Measurements from ENCODE around the gene TMEM63B.

TMEM63B gene

GRCh38 chr6:44115866-44116265, 11.5 kb upstream of the TMEM63B start:
- FAIRE-seq (no peak), DNase-seq (ENCODE audit: insufficient read length, low spot score) (no peak)

DNA sequence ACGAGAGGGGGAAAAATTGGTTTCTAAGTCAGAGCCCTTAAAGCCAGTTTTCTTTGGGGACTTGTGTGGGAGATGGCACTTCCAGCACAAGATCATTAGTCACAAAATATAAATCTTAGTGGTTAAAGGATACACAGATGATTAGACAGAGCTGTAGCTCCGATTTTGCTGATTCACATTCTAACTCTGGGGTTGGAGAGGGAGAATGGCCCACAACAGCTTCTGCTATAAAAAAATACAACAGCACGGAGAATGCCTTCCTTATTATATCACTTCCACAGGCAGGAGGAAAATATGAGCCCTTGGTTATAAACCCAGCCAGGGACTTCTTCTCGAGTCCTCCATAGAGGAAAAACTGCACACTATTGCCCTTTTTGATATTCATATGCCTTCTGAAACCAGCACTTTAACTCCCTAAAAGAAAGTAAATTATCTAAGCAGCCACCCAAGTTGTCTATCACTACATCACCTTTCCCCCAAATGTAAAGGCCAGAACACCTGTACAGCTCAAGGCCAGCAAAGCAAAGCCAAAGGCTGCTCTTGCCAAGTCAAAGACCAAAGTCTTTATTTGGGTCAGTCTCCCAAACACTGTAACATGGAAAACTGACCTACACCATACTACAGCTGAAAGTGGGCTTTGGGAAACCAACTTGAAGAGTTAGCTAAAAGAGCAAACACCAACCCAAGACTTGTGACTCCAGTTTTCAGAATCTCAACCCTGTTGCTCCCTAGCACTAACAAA, 10.5 kb upstream of the TMEM63B start:
- DNase-seq (ENCODE audit: insufficient read length, low spot score) (peak; percentile 43), FAIRE-seq (peak; percentile 36)

DNA sequence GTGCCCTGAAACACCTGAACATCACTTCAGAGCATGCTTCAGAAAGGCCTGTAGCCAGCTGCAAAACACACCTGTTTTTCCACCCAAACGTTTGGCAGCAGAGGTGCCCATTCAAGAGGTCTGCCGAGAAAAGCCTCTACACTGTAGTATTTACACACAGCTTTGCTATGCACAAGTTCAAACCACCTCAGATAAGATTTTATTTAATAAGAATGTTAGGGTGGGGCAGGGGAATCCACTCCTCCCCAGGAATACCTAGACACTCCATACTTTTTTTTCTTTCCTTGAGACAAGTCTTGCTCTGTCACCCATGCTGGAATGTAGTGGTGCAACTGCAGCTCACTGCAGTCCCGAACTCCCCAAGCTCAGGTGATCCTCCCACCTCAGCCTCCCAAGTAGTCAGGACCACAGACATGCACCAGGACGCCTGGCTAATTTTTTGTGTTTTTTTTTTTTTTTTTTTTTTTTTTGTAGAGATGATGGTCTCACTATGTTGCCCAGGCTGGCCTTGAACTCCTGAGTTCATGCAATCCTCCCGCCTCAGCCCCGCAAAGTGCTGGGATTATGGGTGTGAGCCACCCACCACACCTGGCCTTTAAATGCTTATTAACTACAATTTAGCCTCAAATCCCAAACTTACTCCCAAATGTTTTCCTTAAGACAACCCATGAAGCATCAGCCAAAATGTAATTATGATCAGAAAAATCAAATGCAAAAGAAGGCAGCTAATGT, 9.8 kb upstream of the TMEM63B start:
- FAIRE-seq (no peak), DNase-seq (ENCODE audit: insufficient read length, low spot score) (no peak)

DNA sequence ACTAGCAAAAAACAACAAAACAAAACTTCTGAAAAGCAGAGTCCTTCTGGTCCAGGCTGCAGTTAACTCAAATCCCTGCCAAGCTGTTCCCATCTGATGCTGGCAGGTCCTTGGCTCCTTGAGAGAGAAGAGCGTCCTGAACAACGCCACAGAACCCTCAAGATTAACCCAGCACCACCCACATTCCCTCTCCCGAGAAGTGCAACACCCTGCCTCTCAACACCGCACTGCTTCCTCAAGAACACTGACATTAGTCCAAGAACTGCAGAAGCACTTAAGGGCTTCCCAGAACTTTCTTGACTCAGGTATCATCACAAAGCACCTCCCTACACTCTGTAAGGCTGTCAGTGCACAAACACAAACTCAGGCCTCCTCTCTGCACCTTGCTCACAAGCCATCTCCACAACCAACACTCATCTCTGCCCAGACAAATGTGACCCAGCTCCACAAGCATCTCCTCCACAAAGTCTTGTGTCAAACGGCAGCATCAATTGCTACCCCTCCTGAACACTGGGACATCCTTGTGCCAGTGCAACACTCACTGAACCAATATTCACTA, 7.6 kb upstream of the TMEM63B start:
- DNase-seq (ENCODE audit: insufficient read length, low spot score): no peak
- FAIRE-seq: no peak

GRCh38 chr6:44120692-44121443, 6.5 kb upstream of the TMEM63B start:
- DNase-seq (ENCODE audit: insufficient read length, low spot score) (no peak), FAIRE-seq (no peak)

GRCh38 chr6:44122801-44123200, 4.6 kb upstream of the TMEM63B start:
- DNase-seq (ENCODE audit: insufficient read length, low spot score) (no peak), FAIRE-seq (no peak)

DNA sequence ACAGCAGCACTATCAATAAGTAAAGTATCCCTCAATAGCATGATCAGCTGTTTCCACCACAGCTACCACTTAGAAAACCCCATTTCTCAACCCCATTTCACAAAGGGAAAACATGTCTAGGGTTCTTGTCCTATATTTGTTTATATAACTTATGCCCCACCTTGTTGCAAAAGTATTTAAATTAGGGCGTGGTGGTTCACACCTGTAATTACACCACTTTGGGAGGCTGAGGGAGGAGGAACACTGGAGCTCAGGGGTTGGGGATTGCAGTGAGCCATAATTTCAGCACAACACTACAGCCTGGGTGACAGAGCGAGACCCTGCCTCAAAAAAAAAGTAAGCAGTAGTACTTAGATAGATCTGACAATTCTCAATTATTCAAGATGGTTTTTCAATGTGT, 3.8 kb upstream of the TMEM63B start:
- no peak for FAIRE-seq
- no peak for DNase-seq (ENCODE audit: insufficient read length, low spot score)

GRCh38 chr6:44126320-44127149, 819 bp upstream of the TMEM63B start:
- FAIRE-seq (no peak), DNase-seq (ENCODE audit: insufficient read length, low spot score) (peak; percentile 86)

- FAIRE-seq: no peak
- no peak for DNase-seq (ENCODE audit: insufficient read length, low spot score)
These were observed 915 bp downstream of the TMEM63B start for GRCh38 chr6:44128020-44128917.

GRCh38 chr6:44129841-44130322, 2.5 kb downstream of the TMEM63B start:
- no peak for DNase-seq (ENCODE audit: insufficient read length, low spot score)
- no peak for FAIRE-seq

DNA sequence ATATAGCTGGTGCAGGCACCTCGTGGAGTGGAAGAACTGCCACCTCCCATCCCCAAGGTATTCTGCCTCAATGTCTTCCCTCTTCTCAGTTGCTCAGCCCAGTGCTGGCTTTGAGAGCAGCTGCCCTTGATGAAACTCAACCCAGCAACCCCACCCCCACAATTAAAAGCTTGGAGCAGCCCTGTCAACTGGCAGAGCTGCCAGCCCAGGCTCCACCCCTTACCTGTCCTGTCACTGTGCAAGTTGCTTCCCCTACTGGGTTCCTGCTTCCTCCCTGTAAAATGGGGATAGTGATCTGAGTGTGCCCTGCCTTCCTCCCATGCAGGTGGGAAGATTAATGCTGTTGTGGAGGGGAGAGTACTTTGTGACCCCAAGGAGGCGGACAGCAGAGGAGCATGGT, 4.5 kb downstream of the TMEM63B start:
- FAIRE-seq (no peak), DNase-seq (ENCODE audit: insufficient read length, low spot score) (no peak)

DNA sequence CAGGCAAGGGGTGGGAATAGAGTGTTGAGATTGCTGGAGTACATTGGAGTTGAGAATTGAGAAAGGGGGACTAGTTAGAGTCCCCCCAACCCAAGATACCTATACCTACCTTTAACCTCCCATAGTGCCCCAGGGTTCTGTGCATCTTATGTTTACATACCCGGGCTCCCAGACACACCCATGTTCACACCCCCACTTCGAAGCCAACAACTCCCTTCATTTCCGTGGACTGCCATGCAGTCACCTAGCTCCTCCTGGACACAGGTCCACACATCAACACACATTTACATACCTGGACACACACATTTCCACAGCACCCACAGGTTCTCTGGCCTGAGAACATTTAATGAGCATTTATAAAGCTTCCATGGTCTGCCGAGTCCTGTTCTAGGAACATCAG, 5.1 kb downstream of the TMEM63B start:
- FAIRE-seq (no peak), DNase-seq (ENCODE audit: insufficient read length, low spot score) (no peak)

DNA sequence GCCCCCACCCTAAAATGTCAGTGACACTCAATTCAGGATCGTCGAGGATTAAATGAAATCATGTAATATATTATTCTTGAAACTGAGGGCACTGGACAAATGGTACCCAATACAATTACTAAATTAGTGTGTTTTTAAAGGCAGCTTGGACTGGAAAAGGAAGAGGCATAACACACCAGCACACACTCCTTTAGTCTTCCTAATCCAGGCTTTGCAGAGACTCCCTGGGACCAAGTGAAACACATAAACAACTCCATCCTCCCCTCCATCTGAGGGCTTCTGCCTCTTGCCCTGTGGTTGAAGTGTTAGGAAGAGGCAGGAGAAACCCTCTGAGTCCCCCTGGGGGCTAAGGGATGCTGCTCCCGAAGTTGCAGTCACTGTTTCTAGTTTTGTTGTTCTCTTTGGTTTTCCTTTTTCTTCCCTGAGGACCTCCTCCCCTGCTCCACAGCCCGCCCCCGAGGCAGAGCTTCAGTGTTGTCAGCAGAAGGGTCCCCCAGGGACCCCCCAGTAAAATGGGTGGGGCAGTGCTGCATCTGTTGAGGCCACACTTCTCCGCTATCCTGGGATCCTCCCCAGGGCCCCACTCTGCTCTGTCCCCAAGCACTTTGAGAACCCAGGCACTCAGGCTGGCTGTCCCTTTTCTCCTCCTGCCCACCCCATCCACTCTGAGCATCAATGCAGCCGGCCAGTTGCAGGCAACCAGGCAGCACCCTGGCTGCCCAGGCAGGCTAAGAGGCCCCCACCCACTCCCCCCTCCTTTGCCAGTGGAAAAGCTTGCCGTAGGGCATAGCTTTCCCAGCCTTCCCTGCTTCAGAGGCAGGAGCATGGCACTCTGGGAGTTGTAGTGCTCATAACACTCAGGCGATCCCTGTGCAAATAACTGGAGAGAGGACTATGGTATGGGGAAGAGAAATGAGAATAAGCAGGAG, 5.9 kb downstream of the TMEM63B start:
- DNase-seq (ENCODE audit: insufficient read length, low spot score) (peak; percentile 81), FAIRE-seq (peak; percentile 66)

GRCh38 chr6:44133981-44134711, 6.8 kb downstream of the TMEM63B start:
- FAIRE-seq: no peak
- DNase-seq (ENCODE audit: insufficient read length, low spot score): no peak

- FAIRE-seq: no peak
- no peak for DNase-seq (ENCODE audit: insufficient read length, low spot score)
These were observed 7.9 kb downstream of the TMEM63B start for GRCh38 chr6:44135173-44135758.

GRCh38 chr6:44135875-44136274, 8.5 kb downstream of the TMEM63B start:
- FAIRE-seq (no peak), DNase-seq (ENCODE audit: insufficient read length, low spot score) (no peak)

- DNase-seq (ENCODE audit: insufficient read length, low spot score): no peak
- no peak for FAIRE-seq
These were observed 11.5 kb downstream of the TMEM63B start for GRCh38 chr6:44138717-44139350.

All from HTR-8/SVneo (cell line).